Measurements from ENCODE around the gene WFDC6. TPM values are rescaled to one million over a fixed set of nuclear protein-coding genes. Genes with fewer than 3 reads are reported as not detected.
"Not testable (repeated sequence)": the region's sequence is repeated elsewhere in the genome, so short reads cannot be mapped to it uniquely, and the experiment has no call there.

The WFDC6 gene
- 0.50 TPM in 1 of 2 replicates, not detected in the other for total RNA-seq (ENCODE audit: low replicate concordance)
- long read RNA-seq, result 0 reads

- H3K4me1 Mint-ChIP-seq (ENCODE audit: unreplicated experiment), result no peaks in the 10 kb centered on the region
- H3K27me3 Mint-ChIP-seq, result peaks cover 46% of the 10 kb centered on the region
- DNase-seq (ENCODE audit: extremely low spot score, unreplicated experiment), result no peak
- TF ChIP-seq CTCF (conservative IDR thresholded peaks at IDR 0.05), result no peak
- peaks cover 4% of the 10 kb centered on the region for H3K36me3 Mint-ChIP-seq
- H3K4me3 Mint-ChIP-seq, result no peak within 1 kb of the TSS
- H3K27ac Mint-ChIP-seq, result no peak within 1 kb of the TSS
- peaks cover 5% of the 10 kb centered on the region for H3K9me3 Mint-ChIP-seq
These were observed at the start of gene WFDC6 for GRCh38 chr20:45539382-45539781. WFDC6 (minus strand) TSS chr20:45539482; CDS start chr20:45539407, 75 bp downstream.

- no peak for TF ChIP-seq CTCF (conservative IDR thresholded peaks at IDR 0.05)
- H3K27ac Mint-ChIP-seq, result no peak overlapping the region
- no peaks in the 10 kb centered on the region for H3K4me1 Mint-ChIP-seq (ENCODE audit: unreplicated experiment)
- no peaks in the 10 kb centered on the region for H3K9me3 Mint-ChIP-seq
- DNase-seq (ENCODE audit: extremely low spot score, unreplicated experiment), result no peak
- H3K4me3 Mint-ChIP-seq, result no peak overlapping the region
- peaks cover 16% of the 10 kb centered on the region for H3K27me3 Mint-ChIP-seq
- no peaks in the 10 kb centered on the region for H3K36me3 Mint-ChIP-seq
These were observed 49.5 kb upstream of the WFDC6 start for GRCh38 chr20:45588800-45589199.

- DNase-seq (ENCODE audit: extremely low spot score, unreplicated experiment); H3K36me3 Mint-ChIP-seq; H3K27ac Mint-ChIP-seq; H3K4me3 Mint-ChIP-seq; H3K9me3 Mint-ChIP-seq; H3K4me1 Mint-ChIP-seq (ENCODE audit: unreplicated experiment): not testable (repeated sequence)
- H3K27me3 Mint-ChIP-seq, result peaks cover 23% of the 10 kb centered on the region
These were observed 46.7 kb upstream of the WFDC6 start for GRCh38 chr20:45585986-45586385.

- H3K9me3 Mint-ChIP-seq; H3K4me1 Mint-ChIP-seq (ENCODE audit: unreplicated experiment); H3K27ac Mint-ChIP-seq; H3K4me3 Mint-ChIP-seq; H3K36me3 Mint-ChIP-seq; DNase-seq (ENCODE audit: extremely low spot score, unreplicated experiment): not testable (repeated sequence)
- peaks cover 28% of the 10 kb centered on the region for H3K27me3 Mint-ChIP-seq
These were observed 45.0 kb upstream of the WFDC6 start for GRCh38 chr20:45584294-45584693.

GRCh38 chr20:45583502-45583901, 44.2 kb upstream of the WFDC6 start:
- H3K27ac Mint-ChIP-seq, result no peak overlapping the region

GRCh38 chr20:45581702-45582101, 42.4 kb upstream of the WFDC6 start:
- H3K27ac Mint-ChIP-seq, result no peak overlapping the region
- no peaks in the 10 kb centered on the region for H3K9me3 Mint-ChIP-seq
- no peaks in the 10 kb centered on the region for H3K4me1 Mint-ChIP-seq (ENCODE audit: unreplicated experiment)
- H3K36me3 Mint-ChIP-seq, result no peaks in the 10 kb centered on the region
- no peak overlapping the region for H3K4me3 Mint-ChIP-seq
- TF ChIP-seq CTCF (conservative IDR thresholded peaks at IDR 0.05), result no peak
- DNase-seq (ENCODE audit: extremely low spot score, unreplicated experiment), result no peak
- peaks cover 22% of the 10 kb centered on the region for H3K27me3 Mint-ChIP-seq

More at GRCh38 chr20:45583502-45583901, 44.2 kb upstream of the WFDC6 start:
- DNase-seq (ENCODE audit: extremely low spot score, unreplicated experiment), result no peak
- peaks cover 28% of the 10 kb centered on the region for H3K27me3 Mint-ChIP-seq
- H3K36me3 Mint-ChIP-seq, result no peaks in the 10 kb centered on the region
- H3K4me3 Mint-ChIP-seq, result no peak overlapping the region
- H3K4me1 Mint-ChIP-seq (ENCODE audit: unreplicated experiment), result no peaks in the 10 kb centered on the region
- H3K9me3 Mint-ChIP-seq, result no peaks in the 10 kb centered on the region
- no peak for TF ChIP-seq CTCF (conservative IDR thresholded peaks at IDR 0.05)

GRCh38 chr20:45579184-45579583, 39.9 kb upstream of the WFDC6 start, which contains the start of gene WFDC8:
WFDC8 (minus strand) TSS chr20:45579284; CDS start chr20:45579247, 37 bp downstream.
- Mint-ChIP-seq H3K4me3 (no peak within 1 kb of the TSS), H3K9me3 (no peaks in the 10 kb centered on the region), H3K36me3 (no peaks in the 10 kb centered on the region), H3K27ac (no peak within 1 kb of the TSS), H3K27me3 (peaks cover 22% of the 10 kb centered on the region), H3K4me1 (ENCODE audit: unreplicated experiment) (no peaks in the 10 kb centered on the region)
- TF ChIP-seq CTCF (conservative IDR thresholded peaks at IDR 0.05), result no peak
- no peak for DNase-seq (ENCODE audit: extremely low spot score, unreplicated experiment)
